Erythroblast (primary cell): ENCODE measurements around the gene RAB41.

Experiments used
- GATA1 ChIP-seq: IDR thresholded peaks from 2 replicates; pipeline ENCODE4 v1.6.1; 2011; ENCODE audit warnings: low read depth, mild to moderate bottlenecking, control low read depth, low read length, moderate library complexity
- POLR2A ChIP-seq: IDR thresholded peaks from 2 replicates; pipeline ENCODE4 v1.6.1; 2011; ENCODE audit warnings: mild to moderate bottlenecking, low read length

GRCh38 chrX:70289793-70290770, 8.1 kb downstream of the RAB41 start, which contains the start of the genes KIF4A and PDZD11:
- TF ChIP-seq POLR2A = peak; percentile 84
- no peak for TF ChIP-seq GATA1
